HEK293 (cell line): ENCODE measurements around the gene FBN2.
A peak's percentile ranks its signal among the peaks of the same experiment; 100 is the strongest.

ENCODE experiments used
- CTCF ChIA-PET: fragments of 350-600 bp; formaldehyde crosslinking; extraction: SDS; loops from one replicate; lab custom pipeline; 2021; ENCODE audit warnings: antibody characterized with exemption; lab: Yijun Ruan, JAX
- POLR2A ChIA-PET: fragments of 300-600 bp; formaldehyde crosslinking; extraction: SDS; loops from one replicate; lab custom pipeline; 2020; ENCODE audit warnings: antibody characterized with exemption, inconsistent platforms; lab: Yijun Ruan, JAX
- H3K27ac ChIP-seq: fragments of 200-500 bp; sonication (Bioruptor generic); 2 replicates; pipeline ENCODE4 v1.5.1; 2014; ENCODE audit warnings: low read depth, low read length, control low read depth, inconsistent platforms; ENCODE audit errors: extremely low read depth
- H3K36me3 ChIP-seq, 2 experiments: fragments of 200-500 bp in 1 of 2; sonication (Bioruptor generic) in 1 of 2; 1 replicate in 1 of 2; 2 replicates in 1 of 2; pipeline ENCODE4 v1.5.1; 2014 to 2017; ENCODE audit warnings: inconsistent platforms in 2 of 2, low read length in 2 of 2; ENCODE audit not compliant: control insufficient read depth in 2 of 2, insufficient read depth in 1 of 2
- H3K4me1 ChIP-seq: fragments of 200-500 bp; sonication (Bioruptor generic); 2 replicates; pipeline ENCODE4 v1.5.1; 2014; ENCODE audit warnings: mild to moderate bottlenecking, low read length, inconsistent platforms; ENCODE audit not compliant: control insufficient read depth, insufficient read depth
- H3K4me3 ChIP-seq: 2 replicates; pipeline ENCODE4 v1.5.1; 2011; ENCODE audit warnings: low read depth, mild to moderate bottlenecking, control low read depth, low read length, moderate library complexity
- H3K9me3 ChIP-seq: fragments of 200-500 bp; sonication (Bioruptor generic); 2 replicates; pipeline ENCODE4 v1.5.1; 2014; ENCODE audit warnings: low read depth, low read length, inconsistent platforms; ENCODE audit not compliant: control insufficient read depth, insufficient read depth
- CTCF ChIP-seq: fragments of 450-650 bp; formaldehyde crosslinking; IDR thresholded peaks from 2 replicates; pipeline ENCODE4 v1.5.1; 2016; ENCODE audit warnings: missing biosample characterization, missing genetic modification characterization
- HOXA7 ChIP-seq: sonication (generic); formaldehyde crosslinking; IDR thresholded peaks from 2 replicates; pipeline ENCODE4 v1.8.1; 2022; ENCODE audit warnings: missing genetic modification reagents, borderline replicate concordance
- HOXC10 ChIP-seq: sonication (generic); formaldehyde crosslinking; IDR thresholded peaks from 2 replicates; pipeline ENCODE4 v1.8.1; 2023; ENCODE audit warnings: mild to moderate bottlenecking, missing genetic modification reagents
- KLF9 ChIP-seq: fragments of 450-650 bp; formaldehyde crosslinking; IDR thresholded peaks from 2 replicates; pipeline ENCODE4 v1.5.1; 2016; ENCODE audit warnings: missing biosample characterization, missing genetic modification characterization, low read depth
- OVOL3 ChIP-seq: fragments of 450-650 bp; formaldehyde crosslinking; IDR thresholded peaks from 2 replicates; pipeline ENCODE4 v1.5.1; 2016; ENCODE audit warnings: missing biosample characterization, missing genetic modification characterization
- PATZ1 ChIP-seq: fragments of 450-650 bp; formaldehyde crosslinking; IDR thresholded peaks from 2 replicates; pipeline ENCODE4 v1.5.1; 2016; ENCODE audit warnings: missing biosample characterization, missing genetic modification characterization
- REPIN1 ChIP-seq: fragments of 450-650 bp; formaldehyde crosslinking; IDR thresholded peaks from 2 replicates; pipeline ENCODE4 v1.5.1; 2017; ENCODE audit warnings: missing biosample characterization, missing genetic modification characterization, low read depth
- YY1 ChIP-seq: fragments of 450-650 bp; formaldehyde crosslinking; IDR thresholded peaks from 2 replicates; pipeline ENCODE4 v1.5.1; 2018; ENCODE audit warnings: missing biosample characterization, missing genetic modification characterization
- ZBTB17 ChIP-seq: fragments of 450-650 bp; formaldehyde crosslinking; IDR thresholded peaks from 2 replicates; pipeline ENCODE4 v1.5.1; 2016; ENCODE audit warnings: missing biosample characterization, missing genetic modification characterization
- ZBTB44 ChIP-seq: fragments of 450-650 bp; IDR thresholded peaks from 2 replicates; pipeline ENCODE4 v1.5.1; 2018; ENCODE audit warnings: missing biosample characterization, mild to moderate bottlenecking, missing genetic modification characterization
- ZNF2 ChIP-seq: fragments of 450-650 bp; formaldehyde crosslinking; IDR thresholded peaks from 2 replicates; pipeline ENCODE4 v1.5.1; 2016; ENCODE audit warnings: missing biosample characterization, missing genetic modification characterization
- ZNF292 ChIP-seq: fragments of 450-650 bp; formaldehyde crosslinking; IDR thresholded peaks from 2 replicates; pipeline ENCODE4 v1.5.1; 2016; ENCODE audit warnings: low read depth, missing biosample characterization, missing genetic modification characterization, borderline replicate concordance
- ZNF341 ChIP-seq: fragments of 450-650 bp; formaldehyde crosslinking; IDR thresholded peaks from 2 replicates; pipeline ENCODE4; 2016; ENCODE audit warnings: low read depth, missing biosample characterization, missing genetic modification characterization
- ZNF398 ChIP-seq: fragments of 450-650 bp; formaldehyde crosslinking; IDR thresholded peaks from 2 replicates; pipeline ENCODE4 v1.5.1; 2017; ENCODE audit warnings: missing biosample characterization, missing genetic modification characterization
- ZNF423 ChIP-seq: fragments of 450-650 bp; formaldehyde crosslinking; IDR thresholded peaks from 2 replicates; pipeline ENCODE4 v1.5.1; 2016; ENCODE audit warnings: missing biosample characterization, missing genetic modification characterization
- ZNF529 ChIP-seq: fragments of 450-650 bp; formaldehyde crosslinking; IDR thresholded peaks from 2 replicates; pipeline ENCODE4 v1.5.1; 2017; ENCODE audit warnings: missing genetic modification characterization, missing biosample characterization; ENCODE audit not compliant: insufficient replicate concordance
- ZNF530 ChIP-seq: fragments of 450-650 bp; formaldehyde crosslinking; IDR thresholded peaks from 2 replicates; pipeline ENCODE4 v1.5.1; 2016; ENCODE audit warnings: low read depth, missing biosample characterization, missing genetic modification characterization
- ZNF571 ChIP-seq: fragments of 450-650 bp; formaldehyde crosslinking; IDR thresholded peaks from 2 replicates; pipeline ENCODE4 v1.5.0; 2017; ENCODE audit warnings: missing biosample characterization, missing genetic modification characterization
- ZNF600 ChIP-seq: fragments of 450-650 bp; formaldehyde crosslinking; IDR thresholded peaks from 2 replicates; pipeline ENCODE4 v1.5.1; 2016; ENCODE audit warnings: missing biosample characterization, missing genetic modification characterization
- ZNF624 ChIP-seq: fragments of 450-650 bp; formaldehyde crosslinking; IDR thresholded peaks from 2 replicates; pipeline ENCODE4 v1.5.1; 2017; ENCODE audit warnings: missing biosample characterization, missing genetic modification characterization
- ZNF629 ChIP-seq: fragments of 450-650 bp; formaldehyde crosslinking; IDR thresholded peaks from 2 replicates; pipeline ENCODE4 v1.5.1; 2017; ENCODE audit warnings: missing biosample characterization, missing genetic modification characterization
- ZNF707 ChIP-seq: fragments of 450-650 bp; formaldehyde crosslinking; IDR thresholded peaks from 2 replicates; pipeline ENCODE4 v1.5.1; 2016; ENCODE audit warnings: missing biosample characterization, missing genetic modification characterization
- ZNF792 ChIP-seq: fragments of 450-650 bp; formaldehyde crosslinking; IDR thresholded peaks from 2 replicates; pipeline ENCODE4 v1.5.1; 2016; ENCODE audit warnings: missing biosample characterization, missing genetic modification characterization
- ZNF830 ChIP-seq: fragments of 450-650 bp; IDR thresholded peaks from 2 replicates; pipeline ENCODE4 v1.5.0; 2018; ENCODE audit warnings: missing biosample characterization, missing genetic modification characterization, low read depth, mild to moderate bottlenecking, moderate library complexity
- ZSCAN5A ChIP-seq: fragments of 450-650 bp; formaldehyde crosslinking; IDR thresholded peaks from 2 replicates; pipeline ENCODE4 v1.5.1; 2016; ENCODE audit warnings: missing biosample characterization, missing genetic modification characterization

Gene FBN2

GRCh38 chr5:128213833-128214232, 324.2 kb downstream of the FBN2 start:
- ChIA-PET POLR2A (no interaction called here), CTCF (interaction anchor here (0.6 to 4.5 kb wide), 5 partner anchors 12 to 630 kb away, joined by 3 to 39 read pairs (median 5); no protein-coding TSS in a partner anchor)
- TF ChIP-seq ZNF571 (tag by site-specific recombination) = no peak
- no peak for TF ChIP-seq OVOL3 (tag by site-specific recombination)
- no peak for TF ChIP-seq ZNF530
- TF ChIP-seq ZBTB44 (tag by site-specific recombination) = no peak
- TF ChIP-seq ZNF292 (tag by site-specific recombination) = no peak
- no peak for TF ChIP-seq ZNF629 (tag by site-specific recombination)
- no peak for TF ChIP-seq KLF9 (tag by site-specific recombination)
- no peak for TF ChIP-seq ZNF398 (tag by site-specific recombination)
- TF ChIP-seq ZNF600 (tag by site-specific recombination) = no peak
- TF ChIP-seq ZNF341 (tag by site-specific recombination) = no peak
- no peak for TF ChIP-seq ZNF423
- TF ChIP-seq REPIN1 (tag by site-specific recombination) = no peak
- TF ChIP-seq ZNF792 = no peak
- TF ChIP-seq PATZ1 (tag by site-specific recombination) = no peak
- TF ChIP-seq ZNF707 = no peak
- TF ChIP-seq ZNF529 (tag by site-specific recombination) = no peak
- Histone ChIP-seq H3K4me3 (no peak overlapping the region), H3K27ac (no peak overlapping the region), H3K9me3 (no peaks in the 10 kb centered on the region), H3K36me3 (no peaks in the 10 kb centered on the region), H3K4me1 (no peaks in the 10 kb centered on the region)

- H3K4me1 ChIP-seq = no peaks in the 10 kb centered on the region
- H3K27ac ChIP-seq = no peak overlapping the region
- ChIA-PET CTCF (interaction anchor here (0.5 to 4.5 kb wide), 4 partner anchors 285 to 629 kb away, joined by 3 to 39 read pairs (median 4); no protein-coding TSS in a partner anchor), POLR2A (no interaction called here)
- H3K4me3 ChIP-seq = no peak overlapping the region
- no peaks in the 10 kb centered on the region for H3K9me3 ChIP-seq
- no peaks in the 10 kb centered on the region for H3K36me3 ChIP-seq
- TF ChIP-seq CTCF (tag by site-specific recombination) (peak; percentile 64), ZSCAN5A (tag by site-specific recombination) (no peak), HOXA7 (CRISPR knock-in tag) (no peak), ZNF2 (peak; percentile 69), ZNF624 (no peak), ZBTB17 (tag by site-specific recombination) (no peak), HOXC10 (CRISPR knock-in tag) (no peak), ZNF830 (tag by site-specific recombination) (no peak), YY1 (tag by site-specific recombination) (no peak)
Observed at GRCh38 chr5:128213340-128213739, 324.7 kb downstream of the FBN2 start.
